Memory B cell (primary cell): Measurements from ENCODE around the gene PAPPA.

Source experiments
- ATAC-seq: fragments of 150-1000 bp; cut with Tn5 transposase; 2 replicates; pipeline ENCODE4 v1.10.0; 2021; ENCODE audit warnings: low read depth, mild to moderate bottlenecking, moderate library complexity
- DNase-seq, 2 donors: peaks; one replicate each; pipeline ENCODE4 v3.0.0; 2022; ENCODE audit warnings: low spot score in 2 of 2
- H3K27ac Mint-ChIP-seq: one replicate; pipeline ENCODE4 v1.8.0; 2022; ENCODE audit warnings: mild to moderate bottlenecking, moderate library complexity, mixed read lengths
- H3K27me3 Mint-ChIP-seq: one replicate; pipeline ENCODE4 v1.8.0; 2022; ENCODE audit warnings: mixed read lengths
- H3K36me3 Mint-ChIP-seq: one replicate; pipeline ENCODE4 v1.8.0; 2022; ENCODE audit warnings: mild to moderate bottlenecking, mixed read lengths
- H3K4me1 Mint-ChIP-seq: one replicate; pipeline ENCODE4 v1.8.0; 2022; ENCODE audit warnings: mixed read lengths
- H3K4me3 Mint-ChIP-seq: one replicate; pipeline ENCODE4 v1.8.0; 2022; ENCODE audit warnings: mild to moderate bottlenecking, moderate library complexity, mixed read lengths
- H3K9me3 Mint-ChIP-seq: one replicate; pipeline ENCODE4 v1.8.0; 2022; ENCODE audit warnings: mixed read lengths

Gene PAPPA

GRCh38 chr9:116370556-116370955, 217.0 kb downstream of the PAPPA start:
- ATAC-seq (no peak), DNase-seq (no peak)
- Mint-ChIP-seq H3K4me3 (no peak overlapping the region), H3K4me1 (no peaks in the 10 kb centered on the region), H3K27me3 (peaks cover 6% of the 10 kb centered on the region), H3K27ac (no peak overlapping the region), H3K9me3 (peaks cover 3% of the 10 kb centered on the region), H3K36me3 (peaks cover 2% of the 10 kb centered on the region)

GRCh38 chr9:116372081-116372673, 218.6 kb downstream of the PAPPA start:
- Mint-ChIP-seq H3K36me3 (peaks cover 2% of the 10 kb centered on the region), H3K4me3 (no peak overlapping the region), H3K9me3 (peaks cover 3% of the 10 kb centered on the region), H3K27me3 (peaks cover 6% of the 10 kb centered on the region), H3K27ac (no peak overlapping the region), H3K4me1 (no peaks in the 10 kb centered on the region)
- ATAC-seq (no peak), DNase-seq (no peak)

GRCh38 chr9:116372786-116373185, 219.2 kb downstream of the PAPPA start:
- DNase-seq, result no peak
- peaks cover 6% of the 10 kb centered on the region for H3K27me3 Mint-ChIP-seq
- H3K27ac Mint-ChIP-seq, result no peak overlapping the region
- ATAC-seq, result no peak
- H3K36me3 Mint-ChIP-seq, result peaks cover 2% of the 10 kb centered on the region
- H3K4me3 Mint-ChIP-seq, result no peak overlapping the region
- no peaks in the 10 kb centered on the region for H3K4me1 Mint-ChIP-seq
- H3K9me3 Mint-ChIP-seq, result peaks cover 3% of the 10 kb centered on the region

- H3K27ac Mint-ChIP-seq, result no peak overlapping the region
- no peak for DNase-seq
Observed at GRCh38 chr9:116377179-116377798, 223.7 kb downstream of the PAPPA start.

GRCh38 chr9:116378873-116379272, 225.3 kb downstream of the PAPPA start:
- no peak for DNase-seq
- Mint-ChIP-seq H3K27me3 (peaks cover 2% of the 10 kb centered on the region), H3K4me1 (peaks cover 2% of the 10 kb centered on the region), H3K4me3 (no peak overlapping the region), H3K27ac (no peak overlapping the region), H3K36me3 (no peaks in the 10 kb centered on the region), H3K9me3 (peaks cover 2% of the 10 kb centered on the region)
- no peak for ATAC-seq

More at GRCh38 chr9:116377179-116377798, 223.7 kb downstream of the PAPPA start:
- ATAC-seq, result no peak
- Mint-ChIP-seq H3K9me3 (peaks cover 3% of the 10 kb centered on the region), H3K36me3 (no peaks in the 10 kb centered on the region), H3K4me3 (no peak overlapping the region), H3K4me1 (no peaks in the 10 kb centered on the region), H3K27me3 (peaks cover 3% of the 10 kb centered on the region)

GRCh38 chr9:116379821-116380220, 226.2 kb downstream of the PAPPA start:
- Mint-ChIP-seq H3K27me3 (no peaks in the 10 kb centered on the region), H3K36me3 (no peaks in the 10 kb centered on the region)

GRCh38 chr9:116380496-116380995, 227.0 kb downstream of the PAPPA start:
- ATAC-seq, result no peak

More at GRCh38 chr9:116379821-116380220, 226.2 kb downstream of the PAPPA start:
- peaks cover 2% of the 10 kb centered on the region for H3K4me1 Mint-ChIP-seq
- DNase-seq (no peak), ATAC-seq (no peak)
- no peak overlapping the region for H3K27ac Mint-ChIP-seq
- no peaks in the 10 kb centered on the region for H3K9me3 Mint-ChIP-seq
- H3K4me3 Mint-ChIP-seq, result no peak overlapping the region

GRCh38 chr9:116381350-116381749, 227.8 kb downstream of the PAPPA start:
- ATAC-seq, result no peak
- peaks cover 2% of the 10 kb centered on the region for H3K36me3 Mint-ChIP-seq
- peaks cover 2% of the 10 kb centered on the region for H3K4me1 Mint-ChIP-seq
- no peaks in the 10 kb centered on the region for H3K9me3 Mint-ChIP-seq
- H3K4me3 Mint-ChIP-seq, result no peak overlapping the region
- no peaks in the 10 kb centered on the region for H3K27me3 Mint-ChIP-seq
- H3K27ac Mint-ChIP-seq, result no peak overlapping the region
- DNase-seq, result no peak

More at GRCh38 chr9:116380496-116380995, 227.0 kb downstream of the PAPPA start:
- H3K9me3 Mint-ChIP-seq, result no peaks in the 10 kb centered on the region
- H3K4me3 Mint-ChIP-seq, result no peak overlapping the region
- no peak for DNase-seq
- H3K36me3 Mint-ChIP-seq, result peaks cover under 1% of the 10 kb centered on the region
- H3K27ac Mint-ChIP-seq, result no peak overlapping the region
- H3K27me3 Mint-ChIP-seq, result no peaks in the 10 kb centered on the region
- peaks cover 2% of the 10 kb centered on the region for H3K4me1 Mint-ChIP-seq

- no peaks in the 10 kb centered on the region for H3K27me3 Mint-ChIP-seq
- no peak overlapping the region for H3K27ac Mint-ChIP-seq
- no peak for ATAC-seq
- DNase-seq, result no peak
- peaks cover 2% of the 10 kb centered on the region for H3K36me3 Mint-ChIP-seq
- H3K4me1 Mint-ChIP-seq, result peaks cover 2% of the 10 kb centered on the region
- H3K9me3 Mint-ChIP-seq, result no peaks in the 10 kb centered on the region
- H3K4me3 Mint-ChIP-seq, result no peak overlapping the region
Observed at GRCh38 chr9:116382053-116382452, 228.5 kb downstream of the PAPPA start.

GRCh38 chr9:116383133-116383532, 229.5 kb downstream of the PAPPA start:
- no peaks in the 10 kb centered on the region for H3K9me3 Mint-ChIP-seq
- H3K4me1 Mint-ChIP-seq, result peaks cover 2% of the 10 kb centered on the region
- no peaks in the 10 kb centered on the region for H3K27me3 Mint-ChIP-seq
- peaks cover 2% of the 10 kb centered on the region for H3K36me3 Mint-ChIP-seq
- ATAC-seq, result no peak
- DNase-seq, result no peak
- no peak overlapping the region for H3K27ac Mint-ChIP-seq
- no peak overlapping the region for H3K4me3 Mint-ChIP-seq

GRCh38 chr9:116383936-116384335, 230.3 kb downstream of the PAPPA start:
- Mint-ChIP-seq H3K36me3 (peaks cover 2% of the 10 kb centered on the region), H3K4me1 (peaks cover 2% of the 10 kb centered on the region), H3K9me3 (no peaks in the 10 kb centered on the region), H3K27ac (no peak overlapping the region), H3K27me3 (no peaks in the 10 kb centered on the region), H3K4me3 (no peak overlapping the region)
- ATAC-seq (no peak), DNase-seq (no peak)

- Mint-ChIP-seq H3K4me3 (no peak overlapping the region), H3K4me1 (peaks cover 5% of the 10 kb centered on the region), H3K9me3 (no peaks in the 10 kb centered on the region), H3K36me3 (peaks cover 2% of the 10 kb centered on the region), H3K27me3 (no peaks in the 10 kb centered on the region), H3K27ac (no peak overlapping the region)
- DNase-seq, result no peak
- ATAC-seq, result no peak
Observed at GRCh38 chr9:116387934-116388698, 234.5 kb downstream of the PAPPA start.

GRCh38 chr9:116389541-116390302, 236.1 kb downstream of the PAPPA start:
- H3K27ac Mint-ChIP-seq, result no peak overlapping the region
- H3K4me3 Mint-ChIP-seq, result no peak overlapping the region
- no peak for DNase-seq
- H3K4me1 Mint-ChIP-seq, result peaks cover 5% of the 10 kb centered on the region
- H3K9me3 Mint-ChIP-seq, result no peaks in the 10 kb centered on the region
- H3K27me3 Mint-ChIP-seq, result peaks cover 1% of the 10 kb centered on the region
- ATAC-seq, result no peak
- peaks cover 2% of the 10 kb centered on the region for H3K36me3 Mint-ChIP-seq
